Stimulated activated naive CD4-positive, alpha-beta T cell treated with Interleukin-2 at 50 U/mL for 16 hours (primary cell): ENCODE data around the gene RNF168.
"Not testable (repeated sequence)": the region's sequence is repeated elsewhere in the genome, so short reads cannot be mapped to it uniquely, and the experiment has no call there.

ENCODE experiments used
- DNase-seq: peaks from one replicate; lab custom pipeline; 2025; lab: John Stamatoyannopoulos, UW

The RNF168 gene

DNA sequence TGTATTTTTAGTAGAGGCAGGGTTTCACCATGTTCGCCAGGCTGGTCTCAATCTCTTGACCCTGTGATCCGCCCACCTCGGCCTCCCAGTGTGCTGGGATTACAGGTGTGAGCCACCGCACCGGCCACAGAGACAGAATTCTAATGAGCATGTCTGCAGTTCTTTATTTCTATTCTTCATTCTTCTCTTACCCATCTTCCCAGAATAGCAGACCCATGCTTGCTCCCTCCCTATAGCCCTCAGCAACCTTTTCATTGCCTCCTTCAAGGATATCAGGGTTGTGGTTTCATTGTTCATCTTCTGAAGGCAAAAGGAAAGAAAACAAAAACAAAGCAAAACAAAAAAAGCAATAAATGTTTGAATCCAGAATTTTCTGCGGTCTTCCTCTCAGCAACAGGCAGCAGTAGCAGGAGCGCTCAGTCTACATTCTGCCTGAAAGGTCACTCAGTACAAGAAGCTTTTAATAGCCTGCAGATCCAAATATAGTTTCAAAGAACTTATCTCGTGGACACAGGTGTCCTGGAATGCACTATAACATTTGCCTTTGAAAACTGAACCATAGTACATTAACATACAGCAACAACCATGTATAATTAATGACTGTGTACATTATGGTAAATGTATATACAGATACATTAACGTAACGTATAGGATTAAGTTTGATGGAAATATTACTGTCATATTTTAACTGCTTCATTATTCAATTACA lies 11.5 kb upstream of the RNF168 start, which contains the start of gene SMCO1:
Gene SMCO1, minus strand, starts transcription at position 434 of the 709 bp plus-strand sequence. Its CDS starts 137 bp downstream, at position 297.
- DNase-seq, result no peak

DNA sequence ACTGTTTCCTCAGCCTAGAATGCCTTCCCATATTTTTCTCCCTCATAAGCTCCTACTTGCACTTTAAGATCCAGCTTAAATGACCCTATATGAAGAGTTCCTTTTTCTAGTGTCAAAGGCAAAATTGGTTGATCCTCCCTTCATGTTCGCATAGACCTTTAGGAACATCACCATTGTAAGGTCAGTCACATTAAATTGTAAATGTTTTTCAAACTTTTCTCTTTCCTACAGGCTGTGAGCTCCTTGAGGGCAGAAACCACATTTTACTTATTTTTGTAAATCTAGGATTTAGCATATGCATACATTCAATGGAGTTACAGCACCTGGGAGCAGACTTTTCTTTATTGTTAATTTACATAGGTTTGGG lies 10.8 kb upstream of the RNF168 start:
- no peak for DNase-seq

DNA sequence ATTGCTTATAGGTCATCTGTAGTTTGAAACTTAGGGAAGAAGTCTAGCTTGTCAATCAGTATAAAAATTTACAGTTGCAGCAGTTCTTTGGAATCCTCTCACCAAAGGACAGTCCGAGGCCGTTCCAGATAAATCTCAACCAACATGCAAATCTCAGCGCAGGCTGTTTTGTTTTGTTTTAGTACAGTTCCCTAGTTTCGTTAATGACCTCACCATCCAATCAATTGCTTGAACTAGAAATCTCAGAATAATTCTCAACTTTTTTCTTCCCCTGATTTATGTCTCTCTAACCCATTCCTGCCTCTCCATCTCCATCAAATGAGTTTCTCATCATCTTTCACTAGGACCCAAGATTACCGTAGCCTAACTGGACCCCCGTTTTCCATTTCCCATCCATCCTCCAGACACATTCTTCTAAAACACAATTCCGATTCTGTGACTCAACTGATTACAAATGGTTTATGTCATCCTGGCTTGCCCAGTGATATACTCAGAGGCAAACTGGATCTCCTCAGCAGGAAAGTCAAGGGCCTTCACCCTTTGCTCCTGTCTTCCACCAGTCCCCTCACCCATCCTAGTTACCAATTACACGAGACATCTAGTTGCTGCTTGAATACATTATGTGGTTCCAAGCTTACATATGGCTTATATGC lies 10.3 kb upstream of the RNF168 start:
- DNase-seq, result no peak

DNA sequence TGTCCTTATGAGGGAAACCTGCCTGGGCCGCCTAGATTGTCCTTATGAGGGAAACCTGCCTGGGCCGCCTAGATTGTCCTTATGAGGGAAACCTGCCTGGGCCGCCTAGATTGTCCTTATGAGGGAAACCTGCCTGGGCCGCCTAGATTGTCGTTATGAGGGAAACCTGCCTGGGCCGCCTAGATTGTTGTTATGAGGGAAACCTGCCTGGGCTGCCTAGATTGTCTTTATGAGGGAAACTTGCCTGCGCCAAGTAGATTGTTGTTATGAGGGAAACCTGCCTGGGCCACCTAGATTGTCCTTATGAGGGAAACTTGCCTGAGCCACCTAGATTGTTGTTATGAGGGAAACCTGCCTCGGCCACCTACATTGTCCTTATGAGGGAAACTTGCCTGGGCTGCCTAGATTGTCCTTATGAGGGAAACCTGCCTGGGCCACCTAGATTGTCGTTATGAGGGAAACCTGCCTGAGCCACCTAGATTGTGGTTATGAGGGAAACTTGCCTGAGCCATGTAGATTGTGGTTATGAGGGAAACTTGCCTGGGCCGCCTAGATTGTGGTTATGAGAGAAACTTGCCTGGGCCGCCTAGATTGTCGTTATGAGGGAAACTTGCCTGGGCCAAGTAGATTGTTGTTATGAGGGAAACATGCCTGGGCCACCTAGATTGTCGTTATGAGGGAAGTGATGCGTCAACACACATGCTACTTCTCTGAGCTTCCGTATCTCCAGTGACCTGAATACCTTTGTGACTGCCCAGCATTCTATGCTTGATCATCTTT lies 8.3 kb upstream of the RNF168 start:
- not testable (repeated sequence) for DNase-seq

DNA sequence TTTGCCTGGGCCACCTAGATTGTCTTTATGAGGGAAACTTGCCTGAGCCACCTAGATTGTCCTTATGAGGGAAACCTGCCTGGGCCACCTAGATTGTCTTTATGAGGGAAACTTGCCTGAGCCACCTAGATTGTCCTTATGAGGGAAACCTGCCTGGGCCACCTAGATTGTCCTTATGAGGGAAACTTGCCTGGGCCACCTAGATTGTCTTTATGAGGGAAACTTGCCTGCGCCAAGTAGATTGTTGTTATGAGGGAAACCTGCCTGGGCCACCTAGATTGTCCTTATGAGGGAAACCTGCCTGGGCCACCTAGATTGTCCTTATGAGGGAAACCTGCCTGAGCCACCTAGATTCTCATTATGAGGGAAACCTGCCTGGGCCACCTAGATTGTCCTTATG lies 7.5 kb upstream of the RNF168 start:
- DNase-seq, result not testable (repeated sequence)

DNA sequence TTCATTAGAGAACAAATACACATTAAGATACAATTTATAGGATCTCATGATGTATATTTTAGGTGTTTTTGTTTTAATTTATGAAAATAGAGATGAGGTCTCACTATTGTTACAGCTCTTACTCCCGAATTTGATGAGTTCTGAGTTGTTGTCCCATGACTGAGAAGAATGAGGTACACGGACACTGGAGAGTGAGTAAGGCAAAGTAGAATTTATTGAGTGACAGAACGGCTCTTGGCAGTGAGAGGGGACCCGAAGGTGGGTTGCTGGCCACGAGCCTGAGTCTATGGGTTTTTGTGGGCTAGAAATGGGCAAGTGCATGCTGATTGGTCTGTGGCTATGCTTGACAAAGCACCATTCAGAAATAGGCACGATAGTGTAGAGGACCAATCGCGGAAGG lies 3.1 kb upstream of the RNF168 start:
- DNase-seq, result no peak

DNA sequence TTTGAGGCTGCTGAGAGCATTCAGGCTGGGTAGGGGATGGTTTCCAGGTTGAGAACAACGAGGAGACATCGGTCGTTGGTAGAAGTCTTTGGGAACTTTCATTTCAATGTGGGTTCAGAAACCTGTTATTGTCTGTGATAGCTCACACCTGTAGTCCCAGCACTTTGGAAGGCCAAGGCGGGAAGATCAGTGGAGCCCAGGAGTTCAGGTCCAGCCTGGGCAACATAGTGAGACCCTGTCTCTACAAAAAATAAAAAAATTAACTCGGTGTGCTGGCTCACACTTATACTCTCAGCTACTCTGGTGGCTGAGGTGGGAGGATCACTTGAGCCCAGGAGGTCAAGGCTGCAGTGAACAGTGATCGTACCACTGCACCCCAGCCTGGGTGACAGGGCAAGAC lies 988 bp upstream of the RNF168 start:
- no peak for DNase-seq

DNA sequence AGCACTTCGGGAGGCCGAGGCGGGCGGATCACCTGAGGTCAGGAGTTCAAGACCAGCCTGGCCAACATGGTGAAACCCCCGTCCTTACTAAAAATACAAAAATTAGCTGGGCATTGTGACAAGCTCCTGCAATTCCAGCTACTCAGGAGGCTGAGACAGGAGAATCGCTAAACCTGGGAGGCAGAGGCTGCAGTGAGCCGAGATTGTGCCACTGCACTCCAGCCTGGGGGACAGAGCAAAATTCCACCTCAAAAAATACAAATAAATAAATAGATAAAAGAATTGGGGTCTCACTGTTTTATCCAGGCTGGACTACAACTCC lies 470 bp upstream of the RNF168 start:
- not testable (repeated sequence) for DNase-seq

DNA sequence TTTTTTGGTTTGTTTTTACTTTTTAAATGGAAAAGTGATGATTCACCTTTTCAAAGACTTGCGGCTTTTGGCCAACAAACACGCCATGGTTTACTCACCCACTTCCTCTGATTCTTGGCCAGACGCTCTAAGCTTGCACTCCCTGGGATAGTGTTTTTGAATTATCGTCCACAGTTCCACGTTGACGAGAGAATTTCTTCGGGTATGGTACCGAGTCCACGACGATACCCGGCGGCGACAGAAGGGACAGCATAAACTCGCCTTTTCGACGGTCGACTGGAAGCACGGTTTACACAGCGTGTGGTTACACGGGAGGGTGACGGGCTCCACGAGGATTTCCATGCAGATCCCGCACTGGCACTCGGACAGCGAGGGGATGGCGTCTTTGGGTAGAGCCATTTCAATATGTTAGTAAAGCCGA lies 783 bp downstream of the RNF168 start:
- DNase-seq, result peak; percentile 50

DNA sequence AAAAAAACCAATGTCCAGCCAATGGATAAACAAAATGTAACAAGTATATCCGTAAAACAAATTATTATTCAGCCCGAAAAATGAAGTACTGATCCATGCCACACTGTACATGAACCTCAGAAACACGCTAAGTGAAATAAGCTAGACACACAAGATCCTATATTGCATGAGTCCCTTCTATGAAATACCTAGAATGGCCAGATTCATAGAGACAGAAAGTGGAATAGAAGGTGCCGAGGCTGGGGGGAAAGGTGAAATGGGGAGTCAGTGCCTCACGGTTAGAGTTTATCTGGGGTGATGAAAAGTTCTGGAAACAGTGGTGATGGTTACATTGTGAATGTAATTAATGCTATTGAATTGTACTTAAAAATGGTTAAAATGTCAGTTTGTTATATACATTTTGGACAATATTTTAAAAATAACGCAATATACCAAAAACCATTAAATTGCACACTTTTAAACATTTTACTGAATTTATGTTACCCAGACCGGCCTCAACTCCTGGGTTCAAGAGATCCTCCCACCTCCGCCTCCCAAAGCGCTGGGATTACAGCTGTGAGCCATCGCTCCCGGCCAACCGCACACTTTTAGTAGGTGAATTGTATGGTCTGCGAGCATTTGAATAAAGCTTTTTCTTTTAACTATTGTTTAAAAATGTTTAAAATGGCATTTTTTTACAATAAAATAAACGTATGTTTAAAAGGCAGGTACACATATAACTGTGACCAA lies 2.1 kb downstream of the RNF168 start:
- no peak for DNase-seq

DNA sequence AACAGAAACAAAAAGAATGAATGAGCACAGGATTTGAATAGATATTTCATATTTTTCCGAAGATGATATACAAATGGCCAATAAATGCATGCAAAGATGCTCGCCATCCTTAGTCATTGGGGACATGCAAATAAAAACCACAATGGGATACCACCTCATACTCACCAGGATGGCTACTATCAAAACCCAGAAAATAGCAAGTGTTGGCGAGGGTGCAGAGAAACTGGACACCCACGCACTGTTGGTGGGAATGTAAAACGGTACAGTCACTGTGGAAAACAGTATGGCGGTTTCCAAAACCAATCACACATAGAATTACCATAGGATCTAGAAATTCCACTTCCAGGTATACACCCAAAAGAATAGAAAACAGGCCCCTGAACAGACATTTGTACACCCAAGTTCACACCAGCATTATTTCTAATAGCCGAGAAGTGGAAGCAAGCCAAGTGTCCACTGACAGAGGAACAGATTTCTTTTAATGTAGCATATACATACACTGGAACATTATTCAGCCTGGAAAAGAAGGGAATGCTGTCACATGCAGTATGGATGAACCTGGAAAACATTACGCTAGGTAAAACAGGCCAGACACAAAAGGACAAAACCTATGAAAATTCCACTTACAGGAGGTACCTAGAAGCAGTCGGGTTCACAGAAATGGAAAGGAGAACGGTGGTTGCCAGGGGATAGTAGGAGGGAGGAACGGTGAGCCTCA lies 3.6 kb downstream of the RNF168 start:
- peak; percentile 42 for DNase-seq

DNA sequence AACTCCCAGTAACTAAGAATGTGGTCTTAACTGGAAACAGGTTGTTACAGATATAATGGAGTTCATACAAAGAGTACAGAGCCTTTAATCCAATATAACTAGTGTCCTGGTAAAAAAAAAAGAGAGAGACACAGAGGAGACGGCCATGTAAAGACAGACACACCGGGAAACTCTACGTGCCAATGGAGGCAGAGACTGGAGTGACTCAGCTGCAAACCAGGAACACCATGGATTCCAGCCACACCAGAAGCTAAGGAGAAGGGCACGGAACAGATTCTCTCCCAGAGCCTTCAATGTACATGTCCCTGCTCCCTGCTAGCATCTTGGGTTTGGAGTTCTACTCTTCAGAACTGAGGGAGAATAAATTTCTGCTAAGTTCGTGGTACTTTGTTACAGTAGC lies 4.5 kb downstream of the RNF168 start:
- DNase-seq, result no peak

DNA sequence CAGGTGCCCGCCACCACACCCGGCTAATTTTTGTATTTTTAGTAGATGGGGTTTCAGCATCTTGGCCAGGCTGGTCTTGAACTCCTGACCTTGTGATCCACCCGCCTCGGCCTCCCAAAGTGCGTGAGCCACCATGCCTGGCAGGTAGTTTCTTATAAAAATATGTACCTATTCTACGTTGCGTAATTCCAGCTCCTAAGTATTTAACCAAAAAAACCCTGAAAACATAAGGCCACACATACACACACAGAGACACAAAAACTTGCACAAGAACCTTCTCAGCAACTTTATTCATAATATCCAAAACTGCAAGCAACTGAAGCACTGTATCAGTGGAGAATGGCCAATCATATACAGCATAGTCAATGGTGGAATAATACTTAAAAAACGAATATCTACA lies 5.3 kb downstream of the RNF168 start:
- DNase-seq, result no peak

DNA sequence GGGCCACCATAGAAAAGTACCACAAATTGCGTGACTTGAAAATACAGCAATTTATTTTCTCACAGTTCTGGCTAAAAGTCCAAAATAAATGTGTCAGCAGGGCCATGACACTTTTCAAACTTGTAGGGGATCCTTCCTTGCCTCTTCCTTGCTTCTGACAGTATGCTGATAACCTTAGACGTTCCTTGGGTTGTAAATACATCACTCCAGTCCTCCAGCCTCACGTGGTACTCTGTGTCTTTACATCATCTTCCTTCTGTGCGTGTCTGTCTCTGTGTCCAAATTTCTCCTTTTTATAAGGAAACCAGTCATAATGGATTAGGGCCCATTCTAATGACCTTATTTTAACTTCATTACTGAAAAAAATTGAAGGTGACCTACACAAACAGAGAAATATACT lies 7.4 kb downstream of the RNF168 start:
- no peak for DNase-seq

DNA sequence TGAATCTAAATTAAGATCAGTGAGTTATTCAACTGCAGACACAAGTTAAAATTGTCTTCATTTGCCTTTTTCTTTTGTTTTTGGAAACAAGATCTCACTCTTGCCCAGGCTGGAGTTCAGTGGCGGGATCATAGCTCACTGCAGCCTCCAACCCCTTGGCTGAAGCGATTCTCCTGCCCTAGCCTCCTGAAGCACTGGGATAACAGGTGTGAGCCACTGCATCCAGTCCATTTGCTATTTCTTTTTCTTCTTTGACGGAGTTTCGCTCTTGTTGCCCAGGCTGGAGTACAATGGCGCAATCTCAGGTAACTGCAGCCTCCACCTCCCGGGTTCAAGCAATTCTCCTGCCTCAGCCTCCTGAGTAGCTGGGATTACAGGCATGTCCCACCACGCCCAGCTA lies 10.3 kb downstream of the RNF168 start:
- DNase-seq, result no peak

DNA sequence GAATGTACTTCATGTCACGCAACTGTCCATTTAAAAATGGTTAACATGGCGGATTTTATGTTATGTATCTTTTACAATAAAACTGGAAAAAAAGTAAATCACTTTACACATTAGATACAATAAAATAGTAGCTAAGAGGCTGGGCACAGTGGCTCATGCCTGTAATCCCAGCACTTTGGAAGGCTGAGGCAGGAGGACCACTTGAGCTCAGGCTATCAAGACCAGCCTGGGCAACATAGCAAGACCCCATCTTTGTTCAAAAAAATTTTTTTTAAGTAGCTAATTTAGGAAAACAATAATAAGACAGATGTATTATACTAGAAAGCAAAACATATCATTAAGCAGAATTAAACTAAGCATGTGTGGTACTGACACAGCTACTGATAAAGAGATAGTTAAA lies 11.5 kb downstream of the RNF168 start:
- no peak for DNase-seq

DNA sequence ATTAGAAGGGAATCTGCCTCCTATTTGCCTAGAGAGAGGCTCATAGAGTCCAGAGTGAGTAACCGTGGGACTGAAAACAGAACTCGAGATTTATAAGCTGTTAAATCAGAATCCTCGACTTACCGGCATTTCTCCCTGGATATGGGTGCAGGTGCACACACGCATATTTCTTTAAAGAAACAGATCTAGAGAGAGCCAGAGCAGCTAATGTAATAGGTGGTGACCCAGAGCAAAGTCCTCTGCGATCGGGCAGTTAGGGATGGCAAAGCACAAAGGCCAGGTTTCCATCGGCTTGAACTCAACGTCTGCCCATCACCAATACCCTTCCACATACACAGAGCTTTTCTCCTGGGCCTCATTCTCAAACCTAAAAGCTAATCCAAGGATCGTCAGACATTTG lies 13.8 kb downstream of the RNF168 start:
- DNase-seq, result no peak

DNA sequence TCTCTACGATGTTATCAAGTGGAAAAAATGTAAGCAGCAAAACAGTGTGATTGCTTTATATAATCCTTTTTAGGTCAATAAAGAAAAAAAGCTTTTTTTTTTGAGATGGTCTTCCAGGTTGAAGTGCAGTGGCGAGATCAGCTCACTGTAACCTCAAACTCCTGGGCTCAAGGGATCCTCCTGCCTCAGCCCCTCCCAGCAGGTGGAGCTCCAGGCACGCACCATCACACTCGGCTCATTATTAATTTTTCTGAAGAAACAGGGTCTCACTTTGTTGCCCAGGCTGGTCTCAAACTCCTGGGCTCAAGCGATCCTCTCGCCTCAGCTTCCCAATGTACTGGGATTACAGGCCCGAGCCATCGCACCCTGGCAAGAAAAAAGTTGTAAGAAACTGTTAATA lies 17.3 kb downstream of the RNF168 start:
- peak; percentile 36 for DNase-seq

DNA sequence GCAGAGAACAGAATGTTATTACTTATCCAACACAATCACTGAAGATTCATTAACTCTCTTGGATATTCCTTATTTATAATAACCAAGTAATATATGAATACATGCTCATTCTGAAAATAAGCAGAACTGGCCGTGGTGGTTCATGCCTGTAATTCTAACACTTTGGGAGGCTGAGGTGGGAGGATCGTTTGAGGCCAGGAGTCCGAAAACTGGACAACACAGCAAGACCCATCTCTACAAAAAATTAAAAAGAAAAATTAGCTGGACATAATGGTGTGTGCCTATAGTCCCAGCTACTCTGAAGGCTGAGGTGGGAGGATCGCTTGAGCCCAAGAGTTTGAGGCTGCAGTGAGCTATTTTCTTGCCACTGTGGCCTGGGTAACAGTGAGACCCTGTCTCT lies 25.9 kb downstream of the RNF168 start:
- DNase-seq, result no peak

DNA sequence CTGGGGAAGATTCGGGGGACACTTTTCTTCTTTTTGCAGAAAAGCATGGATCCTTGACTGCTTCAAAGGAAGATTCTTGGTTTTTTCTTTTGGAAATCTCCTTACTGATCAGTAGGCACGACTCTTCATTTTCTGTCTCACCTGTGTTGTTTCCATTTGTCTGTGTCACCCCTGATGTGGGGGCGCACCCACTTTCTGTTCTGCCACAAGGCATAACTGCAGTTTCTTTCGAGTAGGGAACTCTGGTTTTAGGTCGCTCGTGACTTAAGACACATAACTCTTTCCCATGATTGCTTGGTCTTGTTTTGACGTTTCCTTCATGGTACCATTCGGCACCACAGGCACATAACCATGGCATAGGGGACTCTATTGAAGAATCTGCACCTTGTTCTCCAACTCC lies 31.3 kb downstream of the RNF168 start:
- DNase-seq, result no peak

DNA sequence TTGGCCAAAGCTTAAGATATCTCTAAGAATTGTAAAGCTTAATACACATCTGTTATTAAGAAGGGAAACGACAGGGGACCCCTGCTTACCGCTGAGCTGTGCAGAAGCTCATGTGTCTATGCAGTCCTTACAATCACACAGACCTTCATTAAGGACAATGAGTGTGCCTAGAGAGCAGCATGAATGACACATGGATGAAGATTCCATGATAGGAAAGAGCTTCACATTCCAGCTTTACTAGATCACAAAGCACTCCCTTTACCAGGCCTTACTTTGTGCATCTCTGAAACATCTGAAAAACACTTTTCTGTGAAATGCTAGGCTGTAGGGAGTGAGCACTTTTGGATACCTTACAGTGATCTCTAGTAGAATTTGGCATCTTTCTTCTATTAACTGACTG lies 32.0 kb downstream of the RNF168 start:
- no peak for DNase-seq

DNA sequence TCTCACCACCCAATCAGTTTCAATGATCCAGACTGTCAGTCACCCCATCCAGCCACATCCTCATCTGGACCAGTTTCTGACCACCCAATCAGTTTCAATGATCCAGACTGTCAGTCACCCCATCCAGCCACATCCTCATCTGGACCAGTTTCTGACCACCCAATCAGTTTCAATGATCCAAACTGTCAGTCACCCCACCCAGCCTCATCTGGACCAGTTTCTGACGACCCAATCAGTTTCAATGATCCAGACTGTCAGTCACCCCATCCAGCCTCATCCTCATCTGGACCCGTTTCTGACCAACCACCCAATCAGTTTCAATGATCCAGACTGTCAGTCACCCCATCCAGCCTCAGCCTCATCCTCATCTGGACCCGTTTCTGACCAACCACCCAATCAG lies 33.4 kb downstream of the RNF168 start:
- not testable (repeated sequence) for DNase-seq
